AG04450 (cell line): ENCODE results near the gene THBS3. TPM values are rescaled to one million over a fixed set of nuclear protein-coding genes. Genes with fewer than 3 reads are reported as not detected.

Experiments
- CTCF ChIA-PET: fragments of 300-600, 350-600 bp; formaldehyde crosslinking; extraction: SDS; loops from one replicate; lab custom pipeline; 2022; ENCODE audit warnings: antibody characterized with exemption, inconsistent platforms; lab: Charles Lee
- POLR2A ChIA-PET: fragments of 350-600 bp; formaldehyde crosslinking; extraction: SDS; loops from one replicate; lab custom pipeline; 2021; ENCODE audit warnings: antibody characterized with exemption, inconsistent platforms; lab: Yijun Ruan, JAX
- DNase-seq: peaks from one replicate; pipeline ENCODE4 v3.0.0-alpha.2; 2011; ENCODE audit warnings: low read depth, low spot score
- H3K27ac ChIP-seq: one replicate; pipeline ENCODE4 v1.5.1; 2012; ENCODE audit warnings: low read depth, low read length, control low read depth
- H3K27me3 ChIP-seq: one replicate; pipeline ENCODE4 v1.6.0; 2012; ENCODE audit warnings: low read length; ENCODE audit not compliant: control insufficient read depth, insufficient read depth
- H3K4me3 ChIP-seq: 2 replicates; pipeline ENCODE4 v1.5.1; 2011; ENCODE audit warnings: mild to moderate bottlenecking, low read depth, low read length, control low read depth
- H3K9me3 ChIP-seq: 2 replicates; pipeline ENCODE4 v1.5.1; 2012; ENCODE audit warnings: low read length; ENCODE audit not compliant: control insufficient read depth, insufficient read depth
- polyA minus RNA-seq: library from RNA; depleted of rRNA, polyadenylated mRNA; stranded (reverse); fragments of >200 nt; gene quantifications from 2 replicates; pipeline ENCODE4 v1.2.3, GENCODE V29; 2011; rRNA and poly(A)+ RNA removed
- polyA plus RNA-seq: library from polyadenylated mRNA; depleted of rRNA; stranded (reverse); fragments of >200 nt; gene quantifications from 2 replicates; pipeline ENCODE4 v1.2.3, GENCODE V29; 2011; rRNA removed
- TF ChIP-seq, protein P1 (sequence below): IDR thresholded peaks from 2 replicates; pipeline ENCODE4 v1.5.1; 2011; ENCODE audit warnings: low read depth, low read length, control low read depth, inconsistent platforms

The THBS3 gene
- polyA plus RNA-seq (32.5 and 34.6 TPM in 2 replicates), polyA minus RNA-seq (27.0 and 38.5 TPM in 2 replicates)

- POLR2A ChIA-PET: interaction anchor here (1.0 to 2.7 kb wide), 7 partner anchors 13 to 36 kb away, joined by 5 to 19 read pairs (median 9); a partner anchor contains a TSS
- CTCF ChIA-PET: interaction anchor here (1.0 to 5.4 kb wide), 7 partner anchors 8 to 42 kb away, joined by 3 to 55 read pairs (median 11); partner anchors contain the start of gene KRTCAP2
- H3K27ac ChIP-seq: peak within 1 kb of the TSS; percentile 97
- H3K4me3 ChIP-seq: peak within 1 kb of the TSS; percentile 96
- TF ChIP-seq, protein P1, sequence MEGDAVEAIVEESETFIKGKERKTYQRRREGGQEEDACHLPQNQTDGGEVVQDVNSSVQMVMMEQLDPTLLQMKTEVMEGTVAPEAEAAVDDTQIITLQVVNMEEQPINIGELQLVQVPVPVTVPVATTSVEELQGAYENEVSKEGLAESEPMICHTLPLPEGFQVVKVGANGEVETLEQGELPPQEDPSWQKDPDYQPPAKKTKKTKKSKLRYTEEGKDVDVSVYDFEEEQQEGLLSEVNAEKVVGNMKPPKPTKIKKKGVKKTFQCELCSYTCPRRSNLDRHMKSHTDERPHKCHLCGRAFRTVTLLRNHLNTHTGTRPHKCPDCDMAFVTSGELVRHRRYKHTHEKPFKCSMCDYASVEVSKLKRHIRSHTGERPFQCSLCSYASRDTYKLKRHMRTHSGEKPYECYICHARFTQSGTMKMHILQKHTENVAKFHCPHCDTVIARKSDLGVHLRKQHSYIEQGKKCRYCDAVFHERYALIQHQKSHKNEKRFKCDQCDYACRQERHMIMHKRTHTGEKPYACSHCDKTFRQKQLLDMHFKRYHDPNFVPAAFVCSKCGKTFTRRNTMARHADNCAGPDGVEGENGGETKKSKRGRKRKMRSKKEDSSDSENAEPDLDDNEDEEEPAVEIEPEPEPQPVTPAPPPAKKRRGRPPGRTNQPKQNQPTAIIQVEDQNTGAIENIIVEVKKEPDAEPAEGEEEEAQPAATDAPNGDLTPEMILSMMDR: no peak
- DNase-seq: no peak
- no peaks in the 10 kb centered on the region for H3K27me3 ChIP-seq
- no peaks in the 10 kb centered on the region for H3K9me3 ChIP-seq
Measured at GRCh38 chr1:155207806-155208540, at the start of gene THBS3. TSS of gene THBS3 (minus strand) at chr1:155207897. CDS start at chr1:155207876, 21 bp downstream.

DNA sequence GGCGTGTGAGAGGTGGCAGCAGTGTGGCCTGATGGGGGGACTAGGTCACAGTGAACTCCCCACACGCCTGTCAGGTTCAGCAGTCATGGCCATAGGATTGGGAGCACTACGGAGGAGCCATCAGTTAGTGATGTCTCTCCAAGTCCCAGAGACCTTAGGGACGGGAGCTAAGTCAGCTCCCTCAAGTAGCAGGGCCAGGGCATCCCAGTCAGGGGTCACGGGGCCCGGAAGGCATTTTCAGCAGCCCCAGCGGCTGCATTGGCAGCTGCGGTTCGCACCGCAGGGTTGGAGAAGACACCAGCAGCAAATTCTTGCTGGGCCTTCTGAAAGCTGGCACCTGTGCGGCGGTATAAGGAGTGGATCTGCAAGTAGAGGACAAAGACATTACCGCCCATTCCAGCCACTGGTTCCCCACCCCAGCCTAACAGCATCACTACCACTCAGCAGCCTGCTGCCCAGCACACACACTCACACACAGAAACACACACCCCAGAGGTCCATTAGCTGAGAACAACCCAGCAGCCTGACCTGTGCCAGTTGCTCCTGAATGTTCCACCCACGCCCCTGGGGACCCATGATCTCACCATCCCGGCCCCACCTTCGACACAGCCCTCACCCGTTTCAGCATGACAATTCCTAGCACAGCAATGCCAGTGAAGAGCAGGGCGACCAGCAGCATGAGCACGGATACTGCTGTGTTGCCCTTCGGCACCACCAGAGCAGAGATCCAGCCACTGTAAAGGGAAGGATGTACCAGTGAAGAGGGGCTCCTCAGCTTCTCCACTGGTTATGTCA is 48.6 kb upstream of the THBS3 start:
- TF ChIP-seq, protein P1: no peak
- no peak for DNase-seq
- ChIA-PET CTCF (interaction anchor here (0.5 to 1.5 kb wide), 4 partner anchors 9 to 392 kb away, joined by 3 to 5 read pairs (median 3); no protein-coding TSS in a partner anchor), POLR2A (interaction anchor here (1.0 to 1.1 kb wide), 2 partner anchors 17 to 21 kb away, joined by 3 to 11 read pairs; partner anchors contain the start of genes CLK2 and HCN3)
- H3K9me3 ChIP-seq: no peaks in the 10 kb centered on the region; the same call in 1 of the 2 replicates
- H3K27me3 ChIP-seq: no peaks in the 10 kb centered on the region
- H3K4me3 ChIP-seq: peak overlapping the region; percentile 77
- peak overlapping the region; percentile 86 for H3K27ac ChIP-seq

- Histone ChIP-seq H3K27me3 (no peaks in the 10 kb centered on the region), H3K27ac (peak within 1 kb of the TSS; percentile 86), H3K4me3 (peak within 1 kb of the TSS; percentile 77), H3K9me3 (no peaks in the 10 kb centered on the region; the same call in 1 of the 2 replicates)
- DNase-seq: no peak
- ChIA-PET CTCF (interaction anchor here (1.4 to 1.5 kb wide), 2 partner anchors 9 to 21 kb away, joined by 3 to 5 read pairs; no protein-coding TSS in a partner anchor), POLR2A (interaction anchor here (0.9 to 1.1 kb wide), 4 partner anchors 18 to 31 kb away, joined by 3 to 11 read pairs (median 3); partner anchors contain the start of genes CLK2 and HCN3)
- TF ChIP-seq, protein P1: no peak
Measured at GRCh38 chr1:155255243-155256007, 47.7 kb upstream of the THBS3 start, which contains the start of gene ENTREP3. TSS of gene ENTREP3 (minus strand) at chr1:155255483. CDS start at chr1:155254877, 606 bp downstream.

- ChIA-PET POLR2A (interaction anchor here (0.9 to 1.0 kb wide), 2 partner anchors 27 to 30 kb away, joined by 3 read pairs; no protein-coding TSS in a partner anchor), CTCF (interaction anchor here (1.4 to 1.5 kb wide), 2 partner anchors 8 to 22 kb away, joined by 3 to 5 read pairs; no protein-coding TSS in a partner anchor)
- Histone ChIP-seq H3K4me3 (peak overlapping the region; percentile 77), H3K27ac (no peak overlapping the region), H3K27me3 (no peaks in the 10 kb centered on the region), H3K9me3 (no peaks in the 10 kb centered on the region; the same call in 1 of the 2 replicates)
- no peak for DNase-seq
- TF ChIP-seq, protein P1: no peak
Measured at GRCh38 chr1:155254714-155255242, 47.1 kb upstream of the THBS3 start.
